ENCODE data around the gene ARHGAP30.
"Not testable (repeated sequence)": the region's sequence is repeated elsewhere in the genome, so short reads cannot be mapped to it uniquely, and the experiment has no call there.

ARHGAP30 gene

DNA sequence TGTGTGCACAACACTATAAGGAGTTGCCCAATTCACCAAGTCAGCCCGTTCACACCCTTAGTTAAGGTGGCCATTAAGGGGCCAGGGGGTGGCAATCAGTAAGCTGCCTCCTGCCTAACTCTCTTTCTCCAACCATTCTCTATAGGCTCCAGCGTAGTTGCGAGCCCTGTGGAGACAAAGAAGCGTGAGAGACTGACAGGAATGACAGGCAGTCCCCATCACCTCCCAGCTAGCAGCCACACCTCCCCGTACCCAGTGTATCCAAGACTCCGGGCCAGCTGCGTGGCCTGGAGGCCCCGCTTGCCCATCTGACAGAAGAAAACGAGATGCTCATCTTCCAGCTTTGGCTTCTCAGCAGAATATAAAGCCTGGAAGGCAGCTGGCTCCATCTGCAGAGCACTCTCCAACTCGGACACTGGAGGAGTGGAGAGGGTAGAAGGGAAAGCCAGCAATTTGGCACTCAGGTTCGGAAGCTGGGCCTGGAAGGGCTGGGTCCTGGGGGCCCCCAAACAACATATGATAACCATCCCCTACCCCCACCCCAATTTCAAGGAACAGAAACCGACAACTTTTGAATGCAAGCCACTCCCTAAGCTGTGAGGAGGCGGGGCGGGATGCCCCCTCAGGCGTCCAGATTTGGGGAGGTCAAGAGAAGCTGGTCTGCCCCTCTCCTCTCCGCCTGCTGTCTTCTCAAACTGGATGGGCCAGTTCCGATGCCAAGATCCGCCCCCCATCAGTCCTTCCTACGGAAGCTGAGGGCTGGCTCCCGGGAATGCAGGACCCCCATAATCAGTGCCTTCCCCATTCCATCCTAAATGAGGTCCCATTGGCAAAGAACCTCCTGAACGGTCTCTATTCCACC, 31.8 kb downstream of the ARHGAP30 start:
- no peak for DNase-seq

DNA sequence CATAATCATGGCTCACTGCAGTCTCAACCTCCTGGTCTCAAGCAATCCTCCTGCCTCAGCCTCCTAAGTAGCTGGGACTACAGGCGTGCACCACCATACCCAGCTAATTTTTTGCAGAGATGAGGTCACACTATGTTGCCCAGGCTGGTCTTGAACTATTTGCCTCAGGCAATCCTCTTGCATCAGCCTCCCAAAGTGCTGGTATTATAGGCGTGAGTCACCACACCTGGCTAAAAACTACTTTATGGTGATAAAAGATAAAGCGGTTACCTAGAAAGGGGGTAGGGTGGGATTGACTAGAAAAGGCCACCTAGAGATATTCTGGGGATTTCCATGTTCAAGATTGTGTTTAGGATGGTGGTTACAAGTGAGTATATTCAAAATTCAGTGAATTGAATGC, 35.9 kb downstream of the ARHGAP30 start:
- DNase-seq = no peak

DNA sequence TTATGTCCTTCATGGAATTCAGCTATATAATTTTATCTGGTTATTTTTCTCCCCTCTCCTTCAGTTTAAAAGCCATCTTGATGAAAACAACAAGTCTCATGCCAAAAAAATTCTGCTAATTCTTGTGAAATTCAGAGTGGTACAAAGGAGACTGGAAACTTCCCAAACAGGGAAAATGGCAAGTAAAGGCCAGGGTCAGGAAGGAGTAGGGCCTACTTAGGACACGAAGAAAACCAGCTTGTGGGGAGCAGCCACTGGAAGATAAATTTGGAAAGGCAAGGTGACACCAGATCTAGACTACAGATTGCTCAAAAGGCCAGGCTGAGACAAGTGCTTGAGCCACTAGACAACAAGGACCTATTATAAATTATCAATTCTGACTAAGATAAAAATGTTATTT, 37.3 kb downstream of the ARHGAP30 start:
- DNase-seq = no peak

DNA sequence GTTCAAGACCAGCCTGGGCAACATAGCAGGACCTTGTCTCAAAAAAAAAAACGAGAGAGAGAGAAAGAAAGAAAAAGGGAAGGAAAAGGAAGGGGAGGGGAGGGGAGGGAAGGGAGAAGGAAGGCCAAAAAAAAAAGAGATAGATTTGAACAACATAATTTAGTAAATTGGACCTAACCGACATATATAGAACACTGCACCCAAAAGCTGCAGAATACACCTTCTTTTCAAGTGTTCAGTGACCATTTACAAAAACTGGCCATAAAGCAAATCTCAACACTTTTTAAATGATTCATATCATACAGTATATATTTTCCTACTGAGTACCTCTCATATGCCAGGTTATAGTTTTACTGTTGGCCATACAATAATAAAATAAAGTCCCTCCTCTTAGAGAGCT, 37.8 kb downstream of the ARHGAP30 start:
- no peak for DNase-seq

DNA sequence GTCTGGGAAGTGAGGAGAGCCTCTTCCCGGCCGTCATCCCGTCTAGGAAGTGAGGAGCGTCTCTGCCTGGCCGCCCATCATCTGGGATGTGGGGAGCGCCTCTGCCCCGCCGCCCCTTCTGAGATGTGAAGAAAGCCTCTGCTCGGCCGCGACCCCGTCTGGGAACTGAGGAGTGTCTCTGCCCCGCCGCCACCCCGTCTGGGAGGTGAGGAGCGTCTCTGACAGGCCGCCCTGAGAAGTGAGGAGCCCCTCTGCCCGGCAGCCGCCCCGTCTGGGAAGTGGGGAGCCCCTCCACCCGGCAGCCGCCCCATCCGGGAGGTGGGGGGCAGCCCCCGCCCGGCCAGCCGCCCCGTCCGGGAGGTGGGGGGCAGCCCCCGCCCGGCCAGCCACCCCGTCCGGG, 40.2 kb downstream of the ARHGAP30 start:
- DNase-seq = not testable (repeated sequence)

DNA sequence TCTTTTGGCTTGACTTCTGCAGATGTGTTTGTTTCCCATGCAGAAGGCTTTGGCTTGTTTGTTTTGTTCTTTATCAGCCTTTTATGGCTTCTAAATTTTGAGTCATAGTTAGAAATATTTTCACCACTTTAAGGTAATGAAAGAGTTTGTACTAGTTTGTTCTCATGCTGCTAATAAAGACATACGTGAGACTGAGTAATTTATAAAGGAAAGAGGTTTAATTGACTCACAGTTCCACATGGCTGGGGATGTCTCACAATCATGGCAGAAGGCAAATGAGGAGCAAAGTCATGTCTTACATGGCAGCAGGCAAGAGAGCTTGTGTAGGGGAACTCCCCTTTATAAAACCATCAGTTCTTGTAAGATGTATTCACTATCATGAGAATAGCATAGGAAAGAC, 42.7 kb downstream of the ARHGAP30 start:
- not testable (repeated sequence) for DNase-seq

DNA sequence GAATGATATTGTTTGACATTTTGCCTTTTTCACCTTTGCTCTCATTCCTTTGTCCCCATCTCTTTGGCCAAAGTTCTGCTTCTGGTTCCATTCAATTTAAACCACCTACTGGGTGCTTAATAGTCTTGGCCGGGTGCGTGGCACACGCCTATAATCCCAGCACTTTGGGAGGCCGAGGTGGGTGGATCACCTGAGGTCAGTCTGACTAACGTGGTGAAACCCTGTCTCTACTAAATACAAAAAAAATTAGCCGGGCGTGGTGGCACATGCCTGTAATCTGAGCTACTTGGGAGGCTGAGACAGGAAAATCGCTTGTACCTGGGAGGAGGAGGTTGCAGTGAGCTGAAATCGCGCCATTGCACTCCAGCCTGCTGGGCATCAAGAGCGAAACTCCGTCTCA, 47.3 kb downstream of the ARHGAP30 start:
- DNase-seq = not testable (repeated sequence)

DNA sequence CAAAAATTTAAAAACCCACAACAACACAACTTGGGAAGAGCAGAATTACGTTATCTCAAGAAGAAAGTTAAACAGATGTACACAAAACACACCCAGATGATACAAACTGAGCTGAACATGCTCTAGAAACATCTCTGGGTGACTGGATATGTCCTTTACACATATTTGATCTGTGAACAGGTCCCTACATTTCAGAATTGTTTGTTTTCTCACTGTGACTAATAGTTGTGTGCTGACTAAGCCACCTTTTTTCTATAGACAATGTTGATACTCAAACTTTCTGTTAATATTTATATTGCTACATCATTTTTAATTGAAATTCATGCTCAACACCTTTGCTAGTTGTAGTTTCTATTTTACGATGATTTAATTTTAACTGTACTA, 47.7 kb downstream of the ARHGAP30 start:
- DNase-seq = no peak

DNA sequence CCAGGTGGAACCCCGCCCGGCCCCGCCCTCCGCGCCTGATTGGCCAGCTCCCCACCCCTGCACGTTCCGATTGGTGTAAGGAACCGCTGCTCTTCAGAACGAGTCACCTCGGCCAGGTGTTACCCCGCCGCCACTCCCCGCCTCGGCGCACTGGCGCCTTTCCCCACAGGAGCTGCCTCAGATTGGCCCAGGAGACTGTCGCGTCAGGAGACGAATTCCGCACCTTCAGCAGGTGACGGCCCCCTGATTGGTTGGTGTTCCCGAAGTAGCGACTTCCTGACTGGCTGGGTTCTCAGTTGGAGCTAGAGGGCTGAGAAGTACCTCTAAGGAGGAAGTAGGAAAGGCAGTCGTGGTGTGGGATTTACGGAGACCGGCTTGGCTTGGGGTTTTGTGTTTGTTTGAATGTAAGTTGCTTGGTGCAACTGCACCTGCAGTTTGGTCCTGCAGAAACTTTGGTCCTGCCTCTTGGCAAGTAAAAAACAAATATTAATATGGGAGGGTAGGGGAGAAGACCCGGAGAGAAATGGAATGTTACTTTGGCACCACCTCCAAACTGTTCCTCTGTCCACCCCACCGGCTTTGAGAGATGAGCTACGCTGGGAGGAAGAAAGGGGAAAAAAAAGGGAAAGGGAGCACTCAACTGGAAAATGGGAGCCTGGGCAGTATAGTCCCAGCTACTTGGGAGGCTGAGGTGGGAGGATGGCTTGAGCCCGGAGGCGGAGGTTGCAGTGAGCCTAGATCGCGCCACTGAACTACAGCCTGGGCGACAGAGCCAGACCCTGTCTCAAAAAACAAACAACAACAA, 48.3 kb downstream of the ARHGAP30 start:
- DNase-seq = peak; percentile 100

DNA sequence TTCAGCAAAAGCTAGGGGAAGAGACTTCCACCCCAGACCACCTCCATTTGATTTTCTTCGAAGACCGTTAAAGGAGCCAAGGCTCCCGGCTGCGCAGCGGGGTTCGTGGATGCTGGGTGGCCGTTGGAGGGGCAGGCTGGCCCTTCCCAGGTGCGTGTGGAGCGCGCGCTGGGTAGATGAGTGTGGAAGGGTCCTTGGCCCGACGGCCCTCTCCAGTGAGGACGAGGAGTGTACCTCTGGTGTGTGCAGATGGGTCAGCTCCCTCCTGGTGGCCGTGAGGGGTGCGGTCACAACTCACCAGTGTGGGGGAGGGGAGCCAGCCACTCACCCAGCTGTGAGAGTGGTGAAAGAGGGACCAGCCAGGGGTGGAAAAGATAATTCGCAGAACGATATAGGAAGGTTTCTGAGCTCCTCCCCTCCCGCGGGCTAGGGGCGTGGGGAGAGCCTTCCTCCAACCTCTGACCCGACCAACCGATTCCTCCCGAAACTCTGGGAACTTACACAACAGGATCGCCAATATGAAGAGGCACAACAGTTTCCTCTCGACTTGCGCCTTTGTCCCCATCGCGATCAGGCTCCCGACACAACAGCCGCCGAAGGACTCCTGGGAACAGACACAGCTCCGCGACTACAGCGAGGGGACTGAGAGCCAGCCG, 49.1 kb downstream of the ARHGAP30 start, which contains the start of gene F11R:
Gene F11R (minus strand): TSS at position 644 of the 656 bp plus-strand sequence. CDS start 79 bp downstream, at position 565.
- no peak for DNase-seq

DNA sequence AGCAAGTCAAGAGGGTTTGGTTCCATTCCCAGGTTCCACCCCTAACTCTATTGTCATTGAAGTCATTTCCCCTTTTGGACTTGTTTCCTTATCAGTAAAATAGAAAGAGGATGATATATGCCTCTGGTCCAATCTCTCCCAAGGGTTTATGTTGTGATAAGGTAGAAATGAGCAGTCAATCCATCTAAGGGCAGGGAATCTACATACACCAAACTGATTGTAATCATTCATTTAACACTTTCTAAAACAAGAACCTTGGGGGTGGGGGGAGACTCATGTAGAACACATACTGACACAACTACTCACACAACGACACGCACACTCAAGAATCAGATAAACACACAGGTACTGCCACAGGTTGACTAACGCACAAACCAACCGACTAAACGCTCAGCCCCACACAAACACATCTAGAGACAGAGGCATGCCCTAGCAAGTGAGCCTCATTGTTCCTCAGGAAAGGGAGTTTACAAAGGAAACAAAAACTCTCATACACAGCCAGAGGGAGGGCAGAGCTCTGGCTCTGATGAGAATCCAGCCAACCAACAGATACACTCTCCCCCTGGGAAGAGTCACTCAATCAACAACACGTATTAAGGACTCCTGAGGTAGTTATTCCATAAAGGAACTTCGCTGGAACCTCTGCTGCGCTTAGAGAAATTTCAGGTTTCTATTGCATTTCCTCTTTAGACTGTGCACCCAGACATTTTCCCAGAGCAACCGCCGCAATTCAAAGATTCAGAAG, 49.8 kb downstream of the ARHGAP30 start:
- no peak for DNase-seq

DNA sequence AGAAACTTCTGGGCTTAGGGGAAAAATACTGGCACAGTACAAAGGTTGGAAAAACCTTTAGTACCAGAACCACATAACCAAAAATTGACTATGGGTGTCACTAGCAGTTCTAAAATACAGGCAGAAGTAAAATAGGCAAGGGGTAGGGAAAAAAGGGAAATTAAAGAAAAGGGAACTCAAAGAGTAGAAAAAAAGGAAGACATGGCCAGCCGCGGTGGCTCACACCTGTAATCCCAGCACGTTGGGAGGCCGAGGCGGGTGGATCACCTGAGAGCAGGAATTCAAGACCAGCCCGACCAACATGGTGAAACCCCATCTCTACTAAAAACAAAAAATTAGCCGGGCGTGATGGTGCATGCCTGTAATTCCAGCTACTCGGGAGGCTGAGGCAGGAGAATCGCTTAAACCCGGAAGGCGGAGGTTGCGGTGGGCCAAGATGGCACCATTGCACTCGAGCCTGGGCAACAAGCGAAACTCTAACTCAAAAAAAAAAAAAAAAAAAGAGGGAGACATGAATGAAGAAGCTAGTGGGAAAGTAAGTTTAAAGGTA, 50.5 kb downstream of the ARHGAP30 start:
- not testable (repeated sequence) for DNase-seq

DNA sequence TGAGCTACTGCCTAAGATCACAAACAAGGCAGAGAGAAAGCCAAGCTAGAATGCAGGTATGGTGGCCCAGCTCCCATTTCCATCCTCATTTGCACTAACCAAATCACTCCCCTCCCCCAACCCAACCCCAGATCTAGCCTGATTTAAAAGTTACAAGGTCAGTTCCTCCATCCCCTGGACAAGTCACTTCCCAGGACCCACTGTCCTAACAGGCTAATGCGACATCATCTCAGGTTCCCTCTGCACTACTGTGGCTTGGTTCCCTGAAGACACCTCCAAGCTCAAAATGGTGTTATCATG, 51.1 kb downstream of the ARHGAP30 start:
- DNase-seq = no peak

DNA sequence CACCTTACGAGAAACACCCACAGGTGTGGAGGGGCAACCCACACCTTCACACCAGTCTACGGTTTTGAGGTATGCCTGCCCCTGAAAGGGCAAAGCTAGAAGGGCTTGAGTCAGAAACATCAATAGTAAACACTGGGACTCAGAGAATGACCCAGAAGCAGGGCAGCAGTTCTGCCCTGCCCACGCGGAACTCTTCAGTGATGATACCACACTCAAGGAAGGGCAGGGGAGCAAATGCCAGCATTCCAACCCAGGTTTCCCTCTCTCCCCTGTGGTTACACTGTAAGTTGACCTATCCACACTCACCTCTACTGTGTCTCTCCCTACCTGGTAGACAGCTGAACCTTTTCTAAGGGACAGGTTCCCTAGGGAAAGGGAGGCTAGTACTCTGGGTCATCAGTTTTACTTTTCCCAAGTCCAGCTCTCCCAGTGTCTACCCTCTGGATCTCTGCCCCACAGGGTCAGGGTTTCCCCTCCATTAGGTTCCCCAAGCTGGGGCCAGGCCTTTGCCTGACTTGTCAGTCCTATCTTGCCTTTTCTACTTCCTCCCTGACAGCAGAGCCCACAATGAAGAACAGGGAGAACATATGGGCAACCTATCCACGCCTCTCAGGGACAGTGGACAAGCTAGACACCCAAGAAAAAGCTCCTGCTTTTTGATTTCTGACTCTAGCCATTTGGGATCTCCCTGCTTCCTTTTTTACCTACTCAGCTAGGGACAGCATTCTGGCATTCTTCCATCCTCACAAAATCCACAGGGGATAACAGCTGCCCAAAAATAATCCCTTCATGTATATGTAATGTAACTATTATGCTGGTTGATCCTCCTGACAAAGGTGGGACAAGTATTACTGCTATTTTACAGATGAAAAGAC, 51.7 kb downstream of the ARHGAP30 start:
- no peak for DNase-seq

DNA sequence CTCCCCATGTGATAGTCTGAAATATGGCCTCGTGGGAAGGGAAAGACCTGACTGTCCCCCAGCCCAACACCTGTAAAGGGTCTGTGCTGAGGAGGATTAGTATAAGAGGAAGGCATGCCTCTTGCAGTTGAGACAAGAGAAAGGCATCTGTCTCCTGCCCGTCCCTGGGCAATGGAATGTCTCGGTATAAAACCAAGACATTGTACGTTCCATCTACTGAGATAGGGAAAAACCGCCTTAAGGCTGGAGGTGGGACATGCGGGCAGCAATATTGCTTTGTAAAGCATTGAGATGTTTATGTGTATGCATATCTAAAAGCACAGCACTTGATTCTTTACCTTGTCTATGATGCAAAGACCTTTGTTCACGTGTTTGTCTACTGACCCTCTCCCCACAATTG, 52.5 kb downstream of the ARHGAP30 start:
- DNase-seq = not testable (repeated sequence)

DNA sequence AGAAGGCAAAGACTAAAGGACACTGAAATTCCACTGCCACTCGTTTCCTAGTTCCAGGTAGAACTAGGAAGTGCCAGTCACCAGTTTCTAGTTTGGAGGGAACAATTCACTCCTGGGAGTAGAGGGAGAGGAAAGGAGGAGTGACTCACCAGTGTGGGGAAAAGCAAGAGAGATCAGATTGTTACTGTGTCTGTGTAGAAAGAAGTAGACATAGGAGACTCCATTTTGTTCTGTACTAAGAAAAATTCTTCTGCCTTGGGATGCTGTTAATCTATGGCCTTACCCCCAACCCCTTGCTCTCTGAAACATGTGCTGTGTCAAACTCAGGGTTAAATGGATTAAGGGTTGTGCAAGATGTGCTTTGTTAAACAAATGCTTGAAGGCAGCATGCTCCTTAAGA, 53.0 kb downstream of the ARHGAP30 start:
- not testable (repeated sequence) for DNase-seq

DNA sequence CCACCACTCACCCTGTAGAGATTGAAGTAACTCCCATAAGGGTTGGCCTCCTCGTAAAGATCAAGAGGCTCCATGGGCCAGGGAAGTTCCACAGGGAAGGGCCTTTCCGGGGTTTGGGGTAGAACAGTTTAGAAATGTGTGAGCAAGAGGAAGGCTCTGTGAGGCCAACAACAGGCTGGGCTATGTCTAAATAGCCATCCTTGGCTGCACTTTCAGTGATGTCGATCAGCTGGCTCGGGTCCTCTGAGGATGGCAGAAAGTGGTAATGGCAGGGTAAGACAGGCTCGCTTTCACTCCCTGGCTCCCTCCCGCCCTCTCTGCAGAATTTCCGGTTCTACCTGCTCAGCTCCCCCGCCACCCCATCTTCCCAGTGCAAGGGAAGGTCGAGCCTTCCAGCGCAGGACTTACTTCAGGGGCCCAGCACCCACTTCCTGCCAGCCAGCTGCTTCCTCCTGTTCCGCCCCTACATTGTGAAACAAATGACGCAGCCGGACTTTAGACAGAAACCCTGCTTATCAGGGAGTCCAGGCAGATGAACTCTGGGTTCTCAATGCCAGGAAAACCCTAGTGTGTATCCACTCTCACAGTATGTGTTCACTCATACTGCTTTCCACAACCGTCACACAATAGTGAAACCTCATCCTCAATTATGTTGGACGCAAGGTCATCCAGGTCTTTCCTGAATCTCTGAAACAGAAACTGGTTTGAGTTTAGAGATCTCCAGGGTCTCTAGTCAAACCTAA, 56.0 kb downstream of the ARHGAP30 start:
- no peak for DNase-seq

DNA sequence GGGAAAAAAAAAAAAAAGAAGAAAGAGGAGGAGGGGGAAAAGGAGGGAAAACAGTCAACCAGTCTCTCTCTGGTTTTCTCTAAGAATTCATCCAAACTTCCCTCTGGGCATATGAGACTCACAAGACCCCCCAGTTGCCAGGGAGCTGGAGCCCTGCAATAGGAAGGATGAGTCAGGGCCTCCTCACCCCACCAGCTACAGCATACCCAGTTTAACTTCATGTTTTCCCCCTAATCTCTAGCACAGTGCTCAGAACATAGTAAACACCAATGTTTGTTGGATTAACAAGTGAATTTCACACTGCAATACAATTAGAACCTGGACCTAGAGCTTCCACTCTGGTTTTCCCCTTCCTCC, 56.6 kb downstream of the ARHGAP30 start:
- DNase-seq = no peak

DNA sequence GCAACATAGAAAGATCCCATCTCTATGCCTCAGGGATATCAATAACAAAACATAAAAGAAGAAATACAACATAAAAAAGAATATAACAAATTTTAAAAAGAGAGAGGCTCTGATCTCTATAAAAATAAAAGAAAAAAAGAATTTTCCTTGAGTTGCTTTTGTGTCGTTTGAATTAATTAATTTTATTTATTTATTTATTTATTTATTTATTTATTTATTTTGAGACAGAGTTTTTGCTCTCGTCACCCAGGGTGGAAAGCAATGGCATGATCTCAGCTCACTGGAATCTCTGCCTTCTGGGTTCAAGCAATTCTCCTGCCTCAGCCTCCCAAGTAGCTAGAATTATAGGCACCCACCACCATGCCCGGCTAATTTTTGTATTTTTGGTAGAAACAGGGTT, 57.3 kb downstream of the ARHGAP30 start:
- no peak for DNase-seq

DNA sequence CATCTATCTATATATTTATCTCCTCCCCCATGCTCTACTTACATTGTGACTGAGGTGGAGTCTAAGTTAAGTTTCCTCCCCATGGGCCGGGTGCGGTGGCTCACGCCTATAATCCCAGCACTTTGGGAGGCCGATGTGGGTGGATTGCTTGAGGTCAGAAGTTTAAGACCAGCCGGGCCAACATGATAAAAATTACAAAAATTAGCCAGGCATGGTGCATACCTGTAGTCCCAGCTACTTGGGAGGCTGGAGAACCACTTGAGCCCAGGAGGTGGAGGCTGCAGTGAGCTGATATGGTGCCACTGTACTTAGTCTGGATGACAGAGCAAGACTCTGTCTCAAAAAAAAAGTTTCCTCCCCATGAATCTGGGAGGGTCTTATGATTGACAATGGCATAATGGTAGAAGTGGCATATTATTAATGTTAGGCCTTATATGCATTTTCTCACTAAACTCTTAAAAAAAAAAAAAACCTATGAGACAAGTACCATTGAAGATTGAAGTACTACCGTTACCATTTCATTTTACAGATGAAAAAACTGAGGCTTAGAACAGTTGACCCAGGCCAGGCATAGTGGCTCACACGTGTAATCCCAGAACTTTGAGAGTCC, 60.0 kb downstream of the ARHGAP30 start:
- no peak for DNase-seq
